ENCODE measurements around the gene CCDC87.

- no peak for TF ChIP-seq CTCF (conservative IDR thresholded peaks at IDR 0.05 in 1 of 2, IDR thresholded peaks at IDR 0.05 in 1 of 2; ENCODE audit: extremely low read depth in 1 of 2, insufficient read depth in 1 of 2, low read depth in 1 of 2, low read length in 2 of 2)
- TF ChIP-seq EZH2 (IDR thresholded peaks at IDR 0.05; ENCODE audit: borderline replicate concordance, low read length): no peak
These were observed 12.1 kb downstream of the CCDC87 start for GRCh38 chr11:66580803-66581202.

All from mammary epithelial cell (primary cell).